Tibial nerve (tissue), 4 donors: ENCODE measurements around the gene KCTD12.

Source experiments
- CTCF ChIP-seq, 5 experiments: fragments of 200-600 bp in 3 of 5; fragments of 450-650 bp in 2 of 5; sonication (generic) in 3 of 5; IDR thresholded peaks; one replicate each; pipeline ENCODE4 v1.5.1; 2016 to 2019; ENCODE audit warnings: antibody characterized with exemption in 5 of 5, mild to moderate bottlenecking in 3 of 5, moderate library complexity in 2 of 5
- EP300 ChIP-seq, 2 donors: sonication (generic); formaldehyde crosslinking; IDR thresholded peaks; one replicate each; pipeline ENCODE4 v1.6.1; 2017; ENCODE audit warnings: antibody characterized with exemption in 2 of 2, mild to moderate bottlenecking in 1 of 2
- POLR2A ChIP-seq, 2 donors: fragments of 450-650 bp; IDR thresholded peaks; one replicate each; pipeline ENCODE4 v1.6.1; 2017; ENCODE audit warnings: antibody characterized with exemption in 2 of 2, mild to moderate bottlenecking in 2 of 2, moderate library complexity in 2 of 2

GRCh38 chr13:76887076-76887563 lies 915 bp upstream of the KCTD12 start:
- TF ChIP-seq CTCF (IDR thresholded peaks at IDR 0.05): no peak
- TF ChIP-seq EP300 (IDR thresholded peaks at IDR 0.05): no peak
- TF ChIP-seq POLR2A (IDR thresholded peaks at IDR 0.05): no peak
